Breast epithelium (tissue), 4 donors: Measurements from ENCODE around the gene PTPRN2. TPM values are rescaled to one million over a fixed set of nuclear protein-coding genes. Genes with fewer than 3 reads are reported as not detected.

Experiments
- DNase-seq, 2 donors: peaks; one replicate each; pipeline ENCODE4 v3.0.0-alpha.2; 2019; ENCODE audit warnings: low spot score in 2 of 2
- H3K27ac ChIP-seq, 2 donors: fragments of 200-600 bp; sonication (generic) in 1 of 2; one replicate each; pipeline ENCODE4 v1.5.1; 2016 to 2019; ENCODE audit warnings: mild to moderate bottlenecking in 1 of 2
- H3K27me3 ChIP-seq, 2 donors: fragments of 200-600 bp; sonication (generic) in 1 of 2; one replicate each; pipeline versions ENCODE4 v1.5.1 to v1.6.0; 2017 to 2019; ENCODE audit warnings: control low read depth in 1 of 2, mild to moderate bottlenecking in 1 of 2
- H3K36me3 ChIP-seq: fragments of 200-600 bp; one replicate; pipeline ENCODE4 v1.5.1; 2019
- H3K4me1 ChIP-seq, 2 donors: fragments of 200-600 bp; sonication (generic); one replicate each; pipeline ENCODE4 v1.5.1; 2016 to 2019; ENCODE audit warnings: control low read depth in 1 of 2
- H3K4me3 ChIP-seq, 3 donors: fragments of 200-600 bp; sonication (generic); 1 replicate in 2 of 3; 2 replicates in 1 of 3; pipeline ENCODE4 v1.5.1; 2016 to 2019; ENCODE audit warnings: mild to moderate bottlenecking in 3 of 3, moderate library complexity in 2 of 3
- H3K9me3 ChIP-seq, 2 donors: fragments of 200-600 bp; sonication (generic) in 1 of 2; one replicate each; pipeline ENCODE4 v1.5.1; 2016 to 2019; ENCODE audit warnings: control low read depth in 1 of 2
- POLR2A ChIP-seq: fragments of 450-650 bp; IDR thresholded peaks from one replicate; pipeline ENCODE4 v1.6.1; 2016; ENCODE audit warnings: antibody characterized with exemption, mild to moderate bottlenecking, moderate library complexity
- POLR2AphosphoS5 ChIP-seq, 3 donors: sonication (generic); formaldehyde crosslinking; IDR thresholded peaks; one replicate each; pipeline ENCODE4 v1.6.1; 2017; ENCODE audit warnings: antibody characterized with exemption in 3 of 3
- intact Hi-C: fragments of 100-400 bp; cut with DNase I; formaldehyde crosslinking; loops from one replicate; pipeline ENCODE4 v1.15.1; 2023; ENCODE audit warnings: low total_unique reads
- total RNA-seq, 3 donors: library from RNA; depleted of rRNA; stranded (reverse); fragments of >200 nt; gene quantifications; one replicate each; pipeline ENCODE4 v1.1.0, GENCODE V29; 2016
- TF ChIP-seq, protein P1 (sequence below), 3 donors: fragments of 450-650 bp; IDR thresholded peaks; one replicate each; pipeline ENCODE4 v1.5.1; 2016 to 2017; ENCODE audit warnings: antibody characterized with exemption in 3 of 3, mild to moderate bottlenecking in 3 of 3, moderate library complexity in 3 of 3

PTPRN2 gene
- total RNA-seq, 3 donors from 2014 or later, result 1.6 to 2.2 (median 2.2) TPM

DNA sequence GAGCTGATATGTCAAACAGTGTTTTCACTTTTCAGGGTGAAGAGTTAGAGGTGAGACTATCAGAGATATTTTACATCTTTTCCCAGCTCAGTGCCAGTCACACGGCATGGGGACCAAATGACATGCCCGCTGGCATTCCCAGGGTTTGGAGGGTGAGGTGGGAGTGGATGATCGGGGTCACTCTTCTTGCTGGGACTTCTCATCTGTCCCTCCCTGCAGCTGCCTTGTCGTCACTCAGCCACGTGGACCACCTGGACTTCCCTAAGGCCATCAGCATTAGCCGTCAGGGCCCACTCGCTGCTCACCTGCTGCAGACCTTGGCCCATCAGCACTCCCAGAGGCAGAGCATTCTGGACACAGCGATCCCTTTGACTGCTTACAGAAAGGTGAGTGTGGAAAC, 949.1 kb downstream of the PTPRN2 start:
- no peaks in the 10 kb centered on the region for H3K36me3 ChIP-seq
- DNase-seq, result no peak
- TF ChIP-seq, protein P1, sequence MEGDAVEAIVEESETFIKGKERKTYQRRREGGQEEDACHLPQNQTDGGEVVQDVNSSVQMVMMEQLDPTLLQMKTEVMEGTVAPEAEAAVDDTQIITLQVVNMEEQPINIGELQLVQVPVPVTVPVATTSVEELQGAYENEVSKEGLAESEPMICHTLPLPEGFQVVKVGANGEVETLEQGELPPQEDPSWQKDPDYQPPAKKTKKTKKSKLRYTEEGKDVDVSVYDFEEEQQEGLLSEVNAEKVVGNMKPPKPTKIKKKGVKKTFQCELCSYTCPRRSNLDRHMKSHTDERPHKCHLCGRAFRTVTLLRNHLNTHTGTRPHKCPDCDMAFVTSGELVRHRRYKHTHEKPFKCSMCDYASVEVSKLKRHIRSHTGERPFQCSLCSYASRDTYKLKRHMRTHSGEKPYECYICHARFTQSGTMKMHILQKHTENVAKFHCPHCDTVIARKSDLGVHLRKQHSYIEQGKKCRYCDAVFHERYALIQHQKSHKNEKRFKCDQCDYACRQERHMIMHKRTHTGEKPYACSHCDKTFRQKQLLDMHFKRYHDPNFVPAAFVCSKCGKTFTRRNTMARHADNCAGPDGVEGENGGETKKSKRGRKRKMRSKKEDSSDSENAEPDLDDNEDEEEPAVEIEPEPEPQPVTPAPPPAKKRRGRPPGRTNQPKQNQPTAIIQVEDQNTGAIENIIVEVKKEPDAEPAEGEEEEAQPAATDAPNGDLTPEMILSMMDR (IDR thresholded peaks at IDR 0.05), result no peak
- TF ChIP-seq POLR2AphosphoS5 (IDR thresholded peaks at IDR 0.05) (no peak), POLR2A (no peak)
- intact Hi-C loops, result no loop called here
- peaks cover 0 to 4% of the 10 kb centered on the region in 2 donors for H3K27me3 ChIP-seq
- peaks cover 0 to 28% of the 10 kb centered on the region in 2 donors for H3K9me3 ChIP-seq
- no peak overlapping the region for H3K27ac ChIP-seq
- no peaks in the 10 kb centered on the region for H3K4me1 ChIP-seq
- no peak overlapping the region for H3K4me3 ChIP-seq

DNA sequence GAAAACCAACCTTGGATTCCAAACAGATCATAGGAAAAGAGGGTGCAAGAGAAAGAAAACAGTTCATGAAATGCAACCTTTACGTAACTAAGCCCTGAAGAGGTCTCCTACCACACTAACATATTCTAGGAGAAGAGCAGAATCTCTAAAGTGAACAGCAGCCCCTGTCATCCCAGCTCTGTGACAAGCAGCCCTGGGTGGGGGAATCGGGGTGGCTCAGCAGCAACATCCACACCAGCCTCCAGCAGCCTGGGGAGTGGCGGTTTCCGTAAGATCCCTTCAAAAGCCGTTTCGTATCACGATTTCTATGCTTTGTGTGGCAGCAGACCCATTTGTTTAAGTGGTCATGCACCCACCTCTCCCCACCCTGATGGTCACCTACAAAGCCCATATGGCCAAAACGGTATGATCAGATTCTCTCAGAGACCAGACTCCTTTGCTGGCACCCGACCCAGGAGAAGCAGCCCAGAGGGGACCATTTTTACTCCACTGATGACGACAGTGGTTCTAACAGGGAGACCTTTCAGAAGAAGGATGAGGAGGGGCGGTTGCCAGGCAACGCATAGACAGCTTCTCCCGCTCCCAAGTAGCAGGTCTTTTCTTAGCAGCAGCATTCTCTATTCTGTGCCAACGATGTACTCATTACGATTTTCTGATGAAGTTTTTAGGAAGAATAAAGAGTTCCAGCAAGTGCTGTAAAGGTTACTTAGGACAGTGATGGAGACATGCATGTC, 950.2 kb downstream of the PTPRN2 start:
- peaks cover 0 to 4% of the 10 kb centered on the region in 2 donors for H3K27me3 ChIP-seq
- H3K4me3 ChIP-seq, result no peak overlapping the region
- H3K9me3 ChIP-seq, result peaks cover 0 to 28% of the 10 kb centered on the region in 2 donors
- H3K27ac ChIP-seq, result no peak overlapping the region
- TF ChIP-seq, protein P1 (IDR thresholded peaks at IDR 0.05), result no peak
- TF ChIP-seq POLR2AphosphoS5 (IDR thresholded peaks at IDR 0.05) (no peak), POLR2A (no peak)
- H3K36me3 ChIP-seq, result no peaks in the 10 kb centered on the region
- no peak for DNase-seq
- intact Hi-C loops, result no loop called here
- H3K4me1 ChIP-seq, result no peaks in the 10 kb centered on the region

DNA sequence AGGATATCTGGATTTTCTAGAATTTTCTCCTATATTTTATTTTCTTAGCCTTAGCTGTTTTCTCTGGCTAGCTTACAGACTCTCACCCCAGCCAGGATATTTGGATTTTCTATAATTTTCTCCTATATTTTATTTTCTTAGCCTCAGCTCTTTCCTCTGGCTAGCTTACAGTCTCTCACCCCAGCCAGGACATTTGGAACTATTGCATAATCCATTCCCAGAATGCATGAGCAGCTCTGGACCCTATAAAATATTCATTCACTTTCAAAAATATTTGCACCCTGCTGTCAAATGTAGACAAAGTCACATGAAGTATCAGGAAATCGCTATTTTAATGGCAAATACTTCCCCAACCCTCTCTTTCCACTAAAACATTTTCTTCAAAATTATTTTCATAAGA, 952.0 kb downstream of the PTPRN2 start:
- intact Hi-C loops, result no loop called here
- Histone ChIP-seq H3K27ac (no peak overlapping the region), H3K4me1 (no peaks in the 10 kb centered on the region), H3K9me3 (peaks cover 0 to 21% of the 10 kb centered on the region in 2 donors), H3K27me3 (peaks cover 0 to 4% of the 10 kb centered on the region in 2 donors), H3K4me3 (no peak overlapping the region), H3K36me3 (no peaks in the 10 kb centered on the region)
- TF ChIP-seq, protein P1 (IDR thresholded peaks at IDR 0.05), result no peak
- TF ChIP-seq POLR2A, result no peak
- TF ChIP-seq POLR2AphosphoS5 (IDR thresholded peaks at IDR 0.05), result no peak
- no peak for DNase-seq

DNA sequence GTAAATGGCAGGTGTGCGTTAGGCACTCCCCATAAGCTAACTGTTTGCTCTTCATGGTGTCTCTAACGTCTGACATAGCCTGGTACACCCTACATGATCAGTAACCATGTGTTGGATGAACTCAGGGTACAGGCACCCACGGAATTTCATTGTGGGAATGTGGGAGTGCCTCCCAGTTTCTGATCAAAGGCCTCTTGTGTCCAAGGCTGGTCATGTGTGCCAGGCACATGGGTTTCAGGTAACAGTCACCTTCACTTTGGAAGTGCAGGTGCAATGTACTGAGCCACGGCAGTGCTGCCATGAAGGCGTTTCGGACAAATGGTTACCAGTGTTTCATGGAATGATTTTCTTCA, 952.5 kb downstream of the PTPRN2 start:
- no peak for DNase-seq
- Histone ChIP-seq H3K4me1 (no peaks in the 10 kb centered on the region), H3K9me3 (peaks cover 0 to 15% of the 10 kb centered on the region in 2 donors), H3K27me3 (peaks cover 0 to 4% of the 10 kb centered on the region in 2 donors), H3K27ac (no peak overlapping the region), H3K36me3 (no peaks in the 10 kb centered on the region), H3K4me3 (no peak overlapping the region)
- intact Hi-C loops, result no loop called here
- no peak for TF ChIP-seq POLR2AphosphoS5 (IDR thresholded peaks at IDR 0.05)
- TF ChIP-seq POLR2A, result no peak
- TF ChIP-seq, protein P1 (IDR thresholded peaks at IDR 0.05), result no peak

DNA sequence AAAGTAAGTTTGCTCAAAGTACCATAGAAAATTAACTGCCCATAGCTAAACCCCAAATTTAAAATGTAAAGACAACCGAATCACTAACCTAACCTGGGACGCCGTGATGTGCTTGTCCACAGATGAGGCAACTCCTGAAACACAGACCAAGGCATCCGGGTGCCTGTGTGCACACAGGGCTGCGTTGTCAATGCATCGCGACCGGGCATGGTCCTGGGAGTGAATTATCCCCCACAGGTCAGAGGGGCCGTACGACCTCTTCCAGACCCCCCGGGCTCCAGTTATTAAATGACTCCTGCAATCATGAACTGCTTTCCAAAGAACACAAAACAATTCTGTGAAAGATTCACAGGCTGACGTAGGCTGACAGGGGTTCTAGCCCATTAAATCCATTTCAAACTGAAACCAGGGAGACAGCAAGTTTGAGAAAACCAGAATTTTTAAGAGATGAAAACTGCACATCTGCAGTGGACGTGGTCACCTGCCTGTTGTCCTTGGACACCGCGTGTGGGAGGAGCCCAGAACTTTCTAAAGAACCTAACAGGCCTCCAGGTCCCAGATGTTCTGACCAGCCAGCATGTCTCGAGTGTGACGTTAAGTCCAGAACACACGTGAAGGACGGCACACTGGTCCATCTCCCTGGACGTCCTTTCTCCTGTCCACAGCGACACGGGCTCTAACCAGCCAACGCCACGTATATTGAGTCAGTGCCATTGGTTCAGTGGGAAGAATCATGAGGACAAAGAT, 953.0 kb downstream of the PTPRN2 start:
- Histone ChIP-seq H3K9me3 (peaks cover 0 to 10% of the 10 kb centered on the region in 2 donors), H3K4me1 (no peaks in the 10 kb centered on the region), H3K27me3 (peaks cover 0 to 4% of the 10 kb centered on the region in 2 donors), H3K4me3 (no peak overlapping the region), H3K27ac (no peak overlapping the region), H3K36me3 (no peaks in the 10 kb centered on the region)
- no peak for DNase-seq
- intact Hi-C loops, result no loop called here
- TF ChIP-seq, protein P1 (IDR thresholded peaks at IDR 0.05), result no peak
- TF ChIP-seq POLR2A (no peak), POLR2AphosphoS5 (IDR thresholded peaks at IDR 0.05) (no peak)
